ENCODE data around the gene TMEM259.

DNA sequence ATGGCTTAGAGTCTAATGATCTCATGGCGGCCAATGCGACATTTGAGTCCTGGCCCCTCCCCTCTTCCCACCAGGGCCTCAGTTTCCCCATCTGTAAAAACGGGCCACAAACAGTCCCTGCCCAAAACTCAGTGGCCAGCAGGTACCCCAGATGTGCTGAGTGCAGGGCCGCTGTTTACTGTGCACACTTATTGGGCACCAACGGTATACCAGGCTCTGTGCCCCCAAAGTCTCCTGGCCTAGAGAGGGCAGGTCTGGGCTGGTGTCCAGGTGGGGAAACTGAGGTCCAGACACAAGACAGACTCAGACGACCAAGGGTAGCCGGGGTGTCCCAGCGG, 60.4 kb downstream of the TMEM259 start:
- no peak for TF ChIP-seq CEBPB (IDR thresholded peaks at IDR 0.05; ENCODE audit: low read depth)
- no peak for TF ChIP-seq EGR1 (IDR thresholded peaks at IDR 0.05; ENCODE audit: low read depth)
- TF ChIP-seq, protein P1, sequence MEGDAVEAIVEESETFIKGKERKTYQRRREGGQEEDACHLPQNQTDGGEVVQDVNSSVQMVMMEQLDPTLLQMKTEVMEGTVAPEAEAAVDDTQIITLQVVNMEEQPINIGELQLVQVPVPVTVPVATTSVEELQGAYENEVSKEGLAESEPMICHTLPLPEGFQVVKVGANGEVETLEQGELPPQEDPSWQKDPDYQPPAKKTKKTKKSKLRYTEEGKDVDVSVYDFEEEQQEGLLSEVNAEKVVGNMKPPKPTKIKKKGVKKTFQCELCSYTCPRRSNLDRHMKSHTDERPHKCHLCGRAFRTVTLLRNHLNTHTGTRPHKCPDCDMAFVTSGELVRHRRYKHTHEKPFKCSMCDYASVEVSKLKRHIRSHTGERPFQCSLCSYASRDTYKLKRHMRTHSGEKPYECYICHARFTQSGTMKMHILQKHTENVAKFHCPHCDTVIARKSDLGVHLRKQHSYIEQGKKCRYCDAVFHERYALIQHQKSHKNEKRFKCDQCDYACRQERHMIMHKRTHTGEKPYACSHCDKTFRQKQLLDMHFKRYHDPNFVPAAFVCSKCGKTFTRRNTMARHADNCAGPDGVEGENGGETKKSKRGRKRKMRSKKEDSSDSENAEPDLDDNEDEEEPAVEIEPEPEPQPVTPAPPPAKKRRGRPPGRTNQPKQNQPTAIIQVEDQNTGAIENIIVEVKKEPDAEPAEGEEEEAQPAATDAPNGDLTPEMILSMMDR (IDR thresholded peaks at IDR 0.05 in 2 of 3, conservative IDR thresholded peaks at IDR 0.05 in 1 of 3; ENCODE audit: borderline replicate concordance in 1 of 3, insufficient read depth in 1 of 3, low read depth in 2 of 3, low read length in 2 of 3): no peak
- TF ChIP-seq TCF7L2 (IDR thresholded peaks at IDR 0.05; ENCODE audit: borderline replicate concordance, extremely low read depth, insufficient read depth, insufficient read length): no peak
- TF ChIP-seq CBX3 (IDR thresholded peaks at IDR 0.05; ENCODE audit: low read depth): no peak

Measured in HCT116 (cell line).